Nephron (organoid): Measurements from ENCODE around the gene OR10G4.
"Not testable (repeated sequence)": the region's sequence is repeated elsewhere in the genome, so short reads cannot be mapped to it uniquely, and the experiment has no call there.

Source experiments
- H3K27ac Mint-ChIP-seq, 3 experiments: 2 replicates each; pipeline ENCODE4 v1.8.0; 2020; ENCODE audit warnings: mixed read lengths in 3 of 3, mild to moderate bottlenecking in 2 of 3, moderate library complexity in 1 of 3
- H3K27me3 Mint-ChIP-seq: 2 replicates; pipeline ENCODE4 v1.8.0; 2021; ENCODE audit warnings: low read depth, mild to moderate bottlenecking, moderate library complexity, mixed read lengths
- H3K36me3 Mint-ChIP-seq: 2 replicates; pipeline ENCODE4 v1.8.0; 2020; ENCODE audit warnings: low read depth, mixed read lengths
- H3K4me1 Mint-ChIP-seq: 2 replicates; pipeline ENCODE4 v1.8.0; 2020; ENCODE audit warnings: mixed read lengths
- H3K4me3 Mint-ChIP-seq, 3 experiments: 2 replicates each; pipeline ENCODE4 v1.8.0; 2020; ENCODE audit warnings: mild to moderate bottlenecking in 3 of 3, mixed read lengths in 3 of 3, moderate library complexity in 2 of 3
- H3K9me3 Mint-ChIP-seq: 2 replicates; pipeline ENCODE4 v1.8.0; 2020; ENCODE audit warnings: mixed read lengths
- TF ChIP-seq, protein P1 (sequence below), 3 experiments: fragments of 200-600 bp; sonication (generic); IDR thresholded peaks; one replicate each; pipeline ENCODE4 v1.5.0; 2021; ENCODE audit warnings: antibody characterized with exemption in 3 of 3; ENCODE audit not compliant: unreplicated experiment in 3 of 3

OR10G4 gene

GRCh38 chr11:123995119-123995518, 17.7 kb upstream of the OR10G4 start, which contains the start of gene OR10G6:
Gene OR10G6 (minus strand): TSS chr11:123995161. CDS start chr11:123995161, 0 bp downstream.
- Mint-ChIP-seq H3K9me3 (no peaks in the 10 kb centered on the region), H3K27me3 (no peaks in the 10 kb centered on the region), H3K4me3 (no peak within 1 kb of the TSS), H3K4me1 (no peaks in the 10 kb centered on the region), H3K27ac (no peak within 1 kb of the TSS), H3K36me3 (no peaks in the 10 kb centered on the region)
- TF ChIP-seq, protein P1, sequence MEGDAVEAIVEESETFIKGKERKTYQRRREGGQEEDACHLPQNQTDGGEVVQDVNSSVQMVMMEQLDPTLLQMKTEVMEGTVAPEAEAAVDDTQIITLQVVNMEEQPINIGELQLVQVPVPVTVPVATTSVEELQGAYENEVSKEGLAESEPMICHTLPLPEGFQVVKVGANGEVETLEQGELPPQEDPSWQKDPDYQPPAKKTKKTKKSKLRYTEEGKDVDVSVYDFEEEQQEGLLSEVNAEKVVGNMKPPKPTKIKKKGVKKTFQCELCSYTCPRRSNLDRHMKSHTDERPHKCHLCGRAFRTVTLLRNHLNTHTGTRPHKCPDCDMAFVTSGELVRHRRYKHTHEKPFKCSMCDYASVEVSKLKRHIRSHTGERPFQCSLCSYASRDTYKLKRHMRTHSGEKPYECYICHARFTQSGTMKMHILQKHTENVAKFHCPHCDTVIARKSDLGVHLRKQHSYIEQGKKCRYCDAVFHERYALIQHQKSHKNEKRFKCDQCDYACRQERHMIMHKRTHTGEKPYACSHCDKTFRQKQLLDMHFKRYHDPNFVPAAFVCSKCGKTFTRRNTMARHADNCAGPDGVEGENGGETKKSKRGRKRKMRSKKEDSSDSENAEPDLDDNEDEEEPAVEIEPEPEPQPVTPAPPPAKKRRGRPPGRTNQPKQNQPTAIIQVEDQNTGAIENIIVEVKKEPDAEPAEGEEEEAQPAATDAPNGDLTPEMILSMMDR (IDR thresholded peaks at IDR 0.05; ENCODE audit: unreplicated experiment in 3 of 3), result no peak

DNA sequence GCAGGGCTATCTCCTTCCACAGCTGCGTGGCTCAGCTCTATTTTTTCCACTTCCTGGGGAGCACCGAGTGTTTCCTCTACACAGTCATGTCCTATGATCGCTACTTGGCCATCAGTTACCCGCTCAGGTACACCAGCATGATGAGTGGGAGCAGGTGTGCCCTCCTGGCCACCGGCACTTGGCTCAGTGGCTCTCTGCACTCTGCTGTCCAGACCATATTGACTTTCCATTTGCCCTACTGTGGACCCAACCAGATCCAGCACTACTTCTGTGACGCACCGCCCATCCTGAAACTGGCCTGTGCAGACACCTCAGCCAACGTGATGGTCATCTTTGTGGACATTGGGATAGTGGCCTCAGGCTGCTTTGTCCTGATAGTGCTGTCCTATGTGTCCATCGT, 3.0 kb downstream of the OR10G4 start:
- not testable (repeated sequence) for H3K9me3 Mint-ChIP-seq, H3K27me3 Mint-ChIP-seq, H3K36me3 Mint-ChIP-seq, H3K4me1 Mint-ChIP-seq, H3K4me3 Mint-ChIP-seq, H3K27ac Mint-ChIP-seq

- no peaks in the 10 kb centered on the region for H3K4me1 Mint-ChIP-seq
- no peaks in the 10 kb centered on the region for H3K27me3 Mint-ChIP-seq
- H3K9me3 Mint-ChIP-seq, result no peaks in the 10 kb centered on the region
- TF ChIP-seq, protein P1 (IDR thresholded peaks at IDR 0.05; ENCODE audit: unreplicated experiment in 3 of 3), result no peak
- no peaks in the 10 kb centered on the region for H3K36me3 Mint-ChIP-seq
- H3K4me3 Mint-ChIP-seq, result no peak within 1 kb of the TSS
- no peak within 1 kb of the TSS for H3K27ac Mint-ChIP-seq
These were observed 13.7 kb downstream of the OR10G4 start, which contains the start of gene OR10G8 for GRCh38 chr11:124026498-124026897. Gene OR10G8 (plus strand): TSS chr11:124026798. CDS start chr11:124029623, 2,825 bp downstream.

DNA sequence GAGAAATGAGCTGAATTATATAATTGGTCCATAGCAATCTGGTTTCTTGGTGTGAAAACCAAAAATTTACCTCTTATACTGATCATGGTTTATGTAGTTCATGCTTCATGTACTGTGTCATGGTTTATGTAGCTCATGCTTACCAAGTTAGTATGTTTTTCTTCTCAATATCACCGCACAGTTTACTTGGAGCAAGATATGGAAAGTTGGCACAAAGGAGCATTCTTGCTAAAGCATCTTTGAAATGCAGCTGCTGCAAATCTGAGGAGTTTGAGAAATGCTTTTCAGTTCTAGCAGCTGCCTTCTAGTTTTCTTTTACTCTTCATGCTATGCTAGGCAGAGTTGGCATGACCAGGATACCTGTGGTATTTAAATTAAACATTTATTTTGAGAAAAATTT, 23.9 kb downstream of the OR10G4 start:
- Mint-ChIP-seq H3K36me3 (no peaks in the 10 kb centered on the region), H3K27ac (no peak overlapping the region), H3K4me1 (no peaks in the 10 kb centered on the region), H3K9me3 (no peaks in the 10 kb centered on the region), H3K27me3 (no peaks in the 10 kb centered on the region), H3K4me3 (no peak overlapping the region)
- TF ChIP-seq, protein P1 (IDR thresholded peaks at IDR 0.05; ENCODE audit: unreplicated experiment in 3 of 3), result no peak

GRCh38 chr11:124039557-124039956, 26.8 kb downstream of the OR10G4 start:
- H3K27ac Mint-ChIP-seq, result no peak overlapping the region
- TF ChIP-seq, protein P1 (IDR thresholded peaks at IDR 0.05; ENCODE audit: unreplicated experiment in 3 of 3), result no peak
- H3K4me1 Mint-ChIP-seq, result no peaks in the 10 kb centered on the region
- no peaks in the 10 kb centered on the region for H3K36me3 Mint-ChIP-seq
- no peaks in the 10 kb centered on the region for H3K9me3 Mint-ChIP-seq
- no peak overlapping the region for H3K4me3 Mint-ChIP-seq
- H3K27me3 Mint-ChIP-seq, result no peaks in the 10 kb centered on the region

DNA sequence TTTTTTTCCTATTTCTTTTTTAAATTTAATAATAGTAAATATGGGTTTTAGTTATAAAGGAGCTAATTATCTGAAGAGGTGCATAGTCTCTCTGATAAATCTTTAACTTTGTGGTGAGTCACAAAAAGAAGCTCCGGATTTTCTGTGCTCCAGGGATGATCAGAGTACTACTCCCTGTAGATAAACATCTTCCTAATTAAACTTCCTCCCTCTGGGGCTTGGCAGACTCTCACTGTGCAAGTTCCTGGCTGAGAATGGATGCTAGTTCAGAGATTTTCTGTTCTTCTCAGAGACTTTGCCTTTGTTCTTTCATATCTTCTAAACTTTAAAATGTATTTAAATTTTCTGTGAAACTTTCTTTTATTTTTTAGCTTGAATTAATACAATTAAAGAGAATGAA, 28.5 kb downstream of the OR10G4 start, which contains the start of gene OR10G7:
OR10G7 (minus strand) TSS at position 72 of the 400 bp plus-strand sequence. CDS start 2,324 bp downstream, outside the sequence.
- no peak within 1 kb of the TSS for H3K27ac Mint-ChIP-seq
- no peaks in the 10 kb centered on the region for H3K9me3 Mint-ChIP-seq
- TF ChIP-seq, protein P1 (IDR thresholded peaks at IDR 0.05; ENCODE audit: unreplicated experiment in 3 of 3), result no peak
- no peaks in the 10 kb centered on the region for H3K4me1 Mint-ChIP-seq
- no peaks in the 10 kb centered on the region for H3K27me3 Mint-ChIP-seq
- H3K36me3 Mint-ChIP-seq, result no peaks in the 10 kb centered on the region
- H3K4me3 Mint-ChIP-seq, result no peak within 1 kb of the TSS
